ENCODE results near the gene ITPKA. TPM values are rescaled to one million over a fixed set of nuclear protein-coding genes. Genes with fewer than 3 reads are reported as not detected.

ITPKA gene
- total and polyA plus RNA-seq, 2 of the 13 experiments (the other 11 are each of a cell fraction or from before 2014, with no cell fraction given) = 13.2 to 41.3 TPM

GRCh38 chr15:41495736-41496599 is 2.3 kb downstream of the ITPKA start (continued):
- TF ChIP-seq ZNF318 (CRISPR knock-in tag; IDR thresholded peaks at IDR 0.05) = no peak
- TF ChIP-seq MAFG (CRISPR knock-in tag; IDR thresholded peaks at IDR 0.05) = no peak
- no peak for TF ChIP-seq GTF2F1 (IDR thresholded peaks at IDR 0.05; ENCODE audit: low read length)
- peak; percentile 71; the same call in 1 of the 2 replicates for TF ChIP-seq ZNF232 (CRISPR knock-in tag; IDR thresholded peaks at IDR 0.05; ENCODE audit: borderline replicate concordance)
- no peak for TF ChIP-seq KAT2B (IDR thresholded peaks at IDR 0.05; ENCODE audit: borderline replicate concordance, low read depth, low read length)
- TF ChIP-seq THRA (CRISPR knock-in tag; IDR thresholded peaks at IDR 0.05; ENCODE audit: borderline replicate concordance) = peak; percentile 69
- TF ChIP-seq MAF1 (CRISPR knock-in tag; IDR thresholded peaks at IDR 0.05; ENCODE audit: borderline replicate concordance) = peak; percentile 94
- peak; percentile 88 for TF ChIP-seq ZNF329 (CRISPR knock-in tag; IDR thresholded peaks at IDR 0.05; ENCODE audit: low read depth)
- no peak for TF ChIP-seq SOX6 (IDR thresholded peaks at IDR 0.05)
- TF ChIP-seq SOX6 (CRISPR knock-in tag; IDR thresholded peaks at IDR 0.05) = peak; percentile 73
- no peak for TF ChIP-seq ZNF251 (CRISPR knock-in tag; IDR thresholded peaks at IDR 0.05)
- TF ChIP-seq ZNF17 (CRISPR knock-in tag; IDR thresholded peaks at IDR 0.05) = peak; percentile 79; the same call in 1 of the 2 replicates
- peak; percentile 89 for TF ChIP-seq MAX (IDR thresholded peaks at IDR 0.05)
- peak; percentile 89 for TF ChIP-seq FOXJ3 (CRISPR knock-in tag; IDR thresholded peaks at IDR 0.05; ENCODE audit: borderline replicate concordance)
- 0 out of 2 replicates have a peak, but pooled peaks have one; percentile 62 for TF ChIP-seq MTERF4 (CRISPR knock-in tag; IDR thresholded peaks at IDR 0.05)
- no peak for TF ChIP-seq ZBTB44 (CRISPR knock-in tag; IDR thresholded peaks at IDR 0.05)
